GM21423 (cell line): ENCODE measurements around the gene POTEM.
"Not testable (repeated sequence)": the region's sequence is repeated elsewhere in the genome, so short reads cannot be mapped to it uniquely, and the experiment has no call there.

ENCODE experiments used
- ATAC-seq: cut with Tn5 transposase; IDR thresholded peaks from one replicate; pipeline ENCODE4 v1.9.1; 2021; ENCODE audit warnings: mild to moderate bottlenecking, moderate library complexity; ENCODE audit not compliant: unreplicated experiment

The POTEM gene

GRCh38 chr14:18967134-18967533 is at the start of gene POTEM:
Gene POTEM (plus strand): TSS chr14:18967434. CDS start chr14:18967486, 52 bp downstream.
- not testable (repeated sequence) for ATAC-seq

- not testable (repeated sequence) for ATAC-seq
Observed at GRCh38 chr14:18918345-18918744, 48.9 kb upstream of the POTEM start.

- not testable (repeated sequence) for ATAC-seq
Observed at GRCh38 chr14:18920052-18920451, 47.2 kb upstream of the POTEM start.

GRCh38 chr14:18921055-18921701 is 46.1 kb upstream of the POTEM start:
- not testable (repeated sequence) for ATAC-seq

- ATAC-seq = not testable (repeated sequence)
Observed at GRCh38 chr14:18936848-18937247, 30.4 kb upstream of the POTEM start.

GRCh38 chr14:18938733-18939132 is 28.5 kb upstream of the POTEM start:
- not testable (repeated sequence) for ATAC-seq

- ATAC-seq = not testable (repeated sequence)
Observed at GRCh38 chr14:18949939-18950338, 17.3 kb upstream of the POTEM start.

GRCh38 chr14:18953085-18953484 is 14.1 kb upstream of the POTEM start:
- ATAC-seq = not testable (repeated sequence)

GRCh38 chr14:18955816-18956215 is 11.4 kb upstream of the POTEM start:
- not testable (repeated sequence) for ATAC-seq

GRCh38 chr14:18961576-18961975 is 5.7 kb upstream of the POTEM start:
- not testable (repeated sequence) for ATAC-seq

GRCh38 chr14:18962143-18962542 is 5.1 kb upstream of the POTEM start:
- ATAC-seq = peak; percentile 65

GRCh38 chr14:18963276-18963675 is 4.0 kb upstream of the POTEM start:
- ATAC-seq = not testable (repeated sequence)

GRCh38 chr14:18964878-18965277 is 2.4 kb upstream of the POTEM start:
- ATAC-seq = not testable (repeated sequence)

GRCh38 chr14:19002566-19002965 is 35.3 kb downstream of the POTEM start:
- ATAC-seq = not testable (repeated sequence)

- not testable (repeated sequence) for ATAC-seq
Observed at GRCh38 chr14:19006490-19006889, 39.3 kb downstream of the POTEM start.

- not testable (repeated sequence) for ATAC-seq
Observed at GRCh38 chr14:19007678-19008077, 40.4 kb downstream of the POTEM start.

- not testable (repeated sequence) for ATAC-seq
Observed at GRCh38 chr14:19011029-19011428, 43.8 kb downstream of the POTEM start.

GRCh38 chr14:19011703-19012102 is 44.5 kb downstream of the POTEM start:
- ATAC-seq = not testable (repeated sequence)

GRCh38 chr14:19015185-19015584 is 48.0 kb downstream of the POTEM start:
- not testable (repeated sequence) for ATAC-seq

GRCh38 chr14:19025080-19025589 is 57.9 kb downstream of the POTEM start:
- not testable (repeated sequence) for ATAC-seq

GRCh38 chr14:19026649-19027351 is 59.6 kb downstream of the POTEM start:
- ATAC-seq = not testable (repeated sequence)

GRCh38 chr14:19027895-19028294 is 60.7 kb downstream of the POTEM start:
- not testable (repeated sequence) for ATAC-seq
